Right lobe of liver (tissue), 6 donors: ENCODE results near the gene DDX1. TPM values are rescaled to one million over a fixed set of nuclear protein-coding genes. Genes with fewer than 3 reads are reported as not detected.

Source experiments
- ATAC-seq, 4 donors: fragments of 200-7000 bp; cut with Tn5 transposase; one replicate each; pipeline ENCODE4 v1.9.1; 2020; ENCODE audit warnings: mild to moderate bottlenecking in 4 of 4, moderate library complexity in 4 of 4
- DNase-seq, 3 donors: peaks; one replicate each; pipeline ENCODE4 v3.0.0-alpha.2; 2020
- H3K27ac ChIP-seq, 3 donors: fragments of 200-600 bp; one replicate each; pipeline ENCODE4 v1.8.0; 2022
- H3K27me3 ChIP-seq, 2 donors: fragments of 200-600 bp; one replicate each; pipeline ENCODE4 v1.8.0; 2022
- H3K36me3 ChIP-seq, 4 donors: fragments of 200-600 bp; sonication (generic) in 1 of 4; one replicate each; pipeline versions ENCODE4 v1.5.1 to v1.8.0; 2017 to 2022; ENCODE audit warnings: control low read depth in 1 of 4
- H3K4me1 ChIP-seq, 4 donors: fragments of 200-600 bp; sonication (generic) in 1 of 4; one replicate each; pipeline versions ENCODE4 v1.5.1 to v1.8.0; 2017 to 2022; ENCODE audit warnings: control low read depth in 1 of 4
- H3K4me3 ChIP-seq, 3 donors: fragments of 200-600 bp; one replicate each; pipeline ENCODE4 v1.8.0; 2022
- H3K9me3 ChIP-seq, 4 donors: fragments of 200-600 bp; sonication (generic) in 1 of 4; one replicate each; pipeline versions ENCODE4 v1.5.1 to v1.8.0; 2017 to 2022; ENCODE audit warnings: control low read depth in 1 of 4
- CTCF ChIP-seq, 4 donors: fragments of 200-600 bp in 3 of 4; fragments of 450-650 bp in 1 of 4; IDR thresholded peaks; one replicate each; pipeline versions ENCODE4 v1.5.1 to v1.8.0; 2016 to 2022; ENCODE audit warnings: antibody characterized with exemption in 4 of 4, mild to moderate bottlenecking in 2 of 4
- POLR2A ChIP-seq: fragments of 450-650 bp; IDR thresholded peaks from one replicate; pipeline ENCODE4 v1.6.1; 2017; ENCODE audit warnings: antibody characterized with exemption, mild to moderate bottlenecking
- WGBS: methylation state at CpG from one replicate; pipeline ENCODE4 v1.1.6; 2018; ENCODE audit warnings: low coverage, low lambda C conversion rate; ENCODE audit not compliant: insufficient coverage; ENCODE audit errors: missing lambda C conversion rate; 5-methylcytosine and 5-hydroxymethylcytosine counted together
- intact Hi-C, 2 donors: fragments of 100-400 bp; cut with DNase I; formaldehyde crosslinking; loops; one replicate each; pipeline versions ENCODE4 v1.11.2 to v1.14.1; 2022
- total RNA-seq, 6 experiments: library from RNA; depleted of rRNA in 2 of 6; stranded (reverse); fragments of >200 nt in 2 of 6; fragmentation: NEBNext Ultra II Directional in 3 of 6; extraction: Animal tissue kit (Norgen Biotek cat#: 25700) in 3 of 6; gene quantifications; one replicate each; pipeline versions ENCODE4 v1.1.0 to v1.2.4, GENCODE V29; 2016 to 2023
- donor health status: DM: no; HTN: yes; CAD: no.
- donor health status: DM: no; HTN: no; CAD: no.
- donor health status: DM: no; HTN: no; CAD: no.
- donor health status: DM: no; HTN: yes; CAD: no.
- donor health status: DM: no; HTN: yes; CAD: no.

DDX1 gene
- total RNA-seq, 6 experiments from 2014 or later: 29.7 to 43.5 (median 37.6) TPM

GRCh38 chr2:15648593-15649525 lies 57.2 kb downstream of the DDX1 start:
- intact Hi-C loops: no loop called here
- Histone ChIP-seq H3K36me3 (no peaks in the 10 kb centered on the region), H3K4me1 (no peaks in the 10 kb centered on the region), H3K9me3 (no peaks in the 10 kb centered on the region), H3K4me3 (no peak overlapping the region), H3K27me3 (no peaks in the 10 kb centered on the region), H3K27ac (no peak overlapping the region)
- DNase-seq (no peak), ATAC-seq (no peak)
- 64% methylated on average over 3 of the region's 10 CpGs for WGBS
- TF ChIP-seq CTCF (IDR thresholded peaks at IDR 0.05) (no peak), POLR2A (no peak)

GRCh38 chr2:15649561-15650255 lies 58.0 kb downstream of the DDX1 start:
- no peaks in the 10 kb centered on the region for H3K27me3 ChIP-seq
- H3K9me3 ChIP-seq: no peaks in the 10 kb centered on the region
- H3K4me3 ChIP-seq: no peak overlapping the region
- WGBS: 41% methylated on average over 5 of the region's 14 CpGs
- no peaks in the 10 kb centered on the region for H3K4me1 ChIP-seq
- no peaks in the 10 kb centered on the region for H3K36me3 ChIP-seq
- intact Hi-C loops: no loop called here
- no peak overlapping the region for H3K27ac ChIP-seq
- peak in 1 of 4 donors; percentile 17 for ATAC-seq
- no peak for DNase-seq
- no peak for TF ChIP-seq CTCF (IDR thresholded peaks at IDR 0.05)
- no peak for TF ChIP-seq POLR2A

GRCh38 chr2:15650616-15651366 lies 59.1 kb downstream of the DDX1 start:
- DNase-seq: no peak
- H3K36me3 ChIP-seq: no peaks in the 10 kb centered on the region
- no peak overlapping the region for H3K4me3 ChIP-seq
- H3K27ac ChIP-seq: no peak overlapping the region
- no peak for ATAC-seq
- TF ChIP-seq CTCF (IDR thresholded peaks at IDR 0.05) (no peak), POLR2A (no peak)
- H3K4me1 ChIP-seq: no peaks in the 10 kb centered on the region
- intact Hi-C loops: no loop called here
- H3K9me3 ChIP-seq: no peaks in the 10 kb centered on the region
- no peaks in the 10 kb centered on the region for H3K27me3 ChIP-seq
- 87% methylated on average over 8 of the region's 11 CpGs for WGBS

- no peak for DNase-seq
- TF ChIP-seq POLR2A (no peak), CTCF (IDR thresholded peaks at IDR 0.05) (no peak)
- H3K4me1 ChIP-seq: no peaks in the 10 kb centered on the region
- no peaks in the 10 kb centered on the region for H3K27me3 ChIP-seq
- H3K36me3 ChIP-seq: no peaks in the 10 kb centered on the region
- H3K9me3 ChIP-seq: no peaks in the 10 kb centered on the region
- no peak overlapping the region for H3K4me3 ChIP-seq
- no peak overlapping the region for H3K27ac ChIP-seq
- intact Hi-C loops: no loop called here
- no CpG with 5 or more reads among the region's 7 CpGs for WGBS
- ATAC-seq: no peak
These were observed 59.7 kb downstream of the DDX1 start for GRCh38 chr2:15651367-15651727.
